Transverse colon (tissue), 4 donors: ENCODE measurements around the gene SIN3A.

Experiments used
- CTCF ChIP-seq, 5 experiments: fragments of 200-600 bp in 3 of 5; fragments of 450-650 bp in 2 of 5; sonication (generic) in 3 of 5; IDR thresholded peaks; 1 replicate in 2 of 5; 2 replicates in 3 of 5; pipeline ENCODE4 v1.5.1; 2016 to 2017; ENCODE audit warnings: antibody characterized with exemption in 5 of 5, inconsistent platforms in 3 of 5, mild to moderate bottlenecking in 2 of 5, moderate library complexity in 1 of 5
- EP300 ChIP-seq: sonication (generic); formaldehyde crosslinking; IDR thresholded peaks from one replicate; pipeline ENCODE4 v1.6.1; 2017; ENCODE audit warnings: antibody characterized with exemption, low read depth
- POLR2A ChIP-seq: fragments of 450-650 bp; IDR thresholded peaks from one replicate; pipeline ENCODE4 v1.6.1; 2016; ENCODE audit warnings: antibody characterized with exemption, mild to moderate bottlenecking, moderate library complexity
- POLR2AphosphoS5 ChIP-seq, 3 donors: sonication (generic); formaldehyde crosslinking; IDR thresholded peaks; one replicate each; pipeline ENCODE4 v1.6.1; 2016; ENCODE audit warnings: antibody characterized with exemption in 3 of 3

- TF ChIP-seq POLR2A (no peak), CTCF (IDR thresholded peaks at IDR 0.05) (no peak), EP300 (no peak), POLR2AphosphoS5 (IDR thresholded peaks at IDR 0.05) (peak in 1 of 3 donors; percentile 11)
These were observed 101.5 kb downstream of the SIN3A start for GRCh38 chr15:75349851-75350588.
